ENCODE data around the gene PLCB4.
A peak's percentile ranks its signal among the peaks of the same experiment; 100 is the strongest.

Gene PLCB4

GRCh38 chr20:9061434-9061833, 7.5 kb upstream of the PLCB4 start:
- DNase-seq: no peak

- no peak for DNase-seq
Measured at GRCh38 chr20:9062066-9062465, 6.8 kb upstream of the PLCB4 start.

- peak; percentile 76 for DNase-seq
Measured at GRCh38 chr20:9066191-9066590, 2.7 kb upstream of the PLCB4 start.

DNA sequence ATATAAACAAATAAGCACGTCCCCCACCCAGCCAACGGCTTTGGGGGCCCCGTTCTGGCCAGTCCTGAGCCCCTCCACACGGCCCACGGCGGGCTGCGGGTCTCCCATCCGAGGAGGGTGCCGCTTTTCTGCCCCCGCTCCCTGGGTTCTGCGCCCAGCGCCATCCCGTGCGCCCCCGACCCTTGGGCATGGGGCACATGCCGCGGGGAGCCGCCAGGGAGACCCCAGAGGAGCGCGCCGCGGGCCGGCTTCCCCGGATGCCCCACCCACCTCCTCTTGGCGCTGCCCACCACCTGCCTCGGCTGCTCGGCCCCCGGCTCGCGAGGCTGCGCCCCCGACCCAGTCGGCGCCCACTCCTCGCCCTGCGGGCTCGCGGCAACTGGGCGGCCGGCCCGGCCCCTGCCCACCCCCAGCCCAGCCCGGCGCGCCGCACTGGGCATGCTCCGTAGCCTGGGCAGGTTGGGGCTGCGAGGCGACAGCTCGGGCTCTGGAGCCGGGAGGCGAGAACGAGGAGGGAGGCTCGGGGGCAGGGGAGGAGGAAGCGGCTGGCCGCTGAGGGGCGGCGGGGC, 570 bp upstream of the PLCB4 start:
- DNase-seq: peak; percentile 65

GRCh38 chr20:9070304-9070703, 1.4 kb downstream of the PLCB4 start:
- DNase-seq: no peak

GRCh38 chr20:9071976-9072726, 3.3 kb downstream of the PLCB4 start:
- DNase-seq: no peak

- no peak for DNase-seq
Measured at GRCh38 chr20:9072861-9073500, 4.1 kb downstream of the PLCB4 start.

DNA sequence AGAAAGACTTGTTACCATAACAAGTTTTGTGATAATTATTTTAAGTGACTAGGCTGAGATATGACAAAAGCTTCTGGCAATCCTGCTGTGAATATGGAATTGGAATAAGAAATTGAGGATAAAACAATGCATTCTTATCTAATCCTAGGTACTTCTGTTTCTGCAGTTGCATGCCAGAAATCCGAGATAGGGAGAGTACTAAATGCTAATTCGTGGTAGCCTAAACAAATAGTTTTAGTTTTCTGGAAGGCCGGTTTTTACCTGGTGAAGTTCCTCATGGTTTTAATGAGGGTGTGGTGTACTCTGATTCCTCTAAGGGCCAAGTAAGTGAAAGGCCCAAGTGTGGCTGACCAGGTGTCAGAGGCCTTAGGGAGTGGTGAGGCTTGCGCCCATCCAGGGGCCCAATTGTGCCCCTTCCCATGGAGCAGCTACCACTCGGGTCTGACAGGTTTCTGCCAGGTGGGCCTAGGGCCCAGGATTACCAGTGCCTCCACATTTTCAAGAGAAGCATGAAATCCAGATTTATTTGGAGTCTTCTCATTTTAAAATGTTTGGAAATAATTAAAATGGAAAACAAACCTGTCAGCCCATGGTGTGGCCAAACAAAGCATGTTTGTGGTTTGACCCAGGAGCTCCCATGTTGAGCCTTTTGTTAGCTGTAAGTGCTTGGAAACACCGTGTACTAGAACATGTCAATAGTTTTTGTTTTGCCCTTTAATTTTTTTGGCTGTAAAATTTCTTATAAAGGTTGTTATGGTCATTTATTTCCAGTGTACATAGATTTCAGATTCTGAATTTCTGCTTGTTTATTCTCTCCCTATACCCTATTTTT, 6.6 kb downstream of the PLCB4 start:
- DNase-seq: no peak

DNA sequence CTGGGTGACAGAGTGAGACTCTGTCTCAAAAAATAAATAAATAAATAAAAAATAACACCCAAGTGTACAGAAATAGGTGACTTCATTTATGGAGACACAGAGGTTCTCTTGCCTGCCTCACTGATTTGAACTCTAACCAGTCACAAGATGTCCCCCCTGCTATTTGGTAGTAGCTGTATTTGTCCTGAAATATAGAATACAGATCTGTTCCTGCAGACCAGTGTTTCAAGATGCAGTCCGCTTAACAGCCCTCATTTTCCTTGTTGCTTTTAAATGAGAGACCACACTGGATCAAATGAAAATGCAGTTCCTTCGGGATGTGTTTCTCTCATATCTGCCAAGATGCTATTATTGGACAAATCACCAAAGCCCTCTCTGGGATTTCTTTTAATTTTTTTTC, 7.6 kb downstream of the PLCB4 start:
- no peak for DNase-seq

DNA sequence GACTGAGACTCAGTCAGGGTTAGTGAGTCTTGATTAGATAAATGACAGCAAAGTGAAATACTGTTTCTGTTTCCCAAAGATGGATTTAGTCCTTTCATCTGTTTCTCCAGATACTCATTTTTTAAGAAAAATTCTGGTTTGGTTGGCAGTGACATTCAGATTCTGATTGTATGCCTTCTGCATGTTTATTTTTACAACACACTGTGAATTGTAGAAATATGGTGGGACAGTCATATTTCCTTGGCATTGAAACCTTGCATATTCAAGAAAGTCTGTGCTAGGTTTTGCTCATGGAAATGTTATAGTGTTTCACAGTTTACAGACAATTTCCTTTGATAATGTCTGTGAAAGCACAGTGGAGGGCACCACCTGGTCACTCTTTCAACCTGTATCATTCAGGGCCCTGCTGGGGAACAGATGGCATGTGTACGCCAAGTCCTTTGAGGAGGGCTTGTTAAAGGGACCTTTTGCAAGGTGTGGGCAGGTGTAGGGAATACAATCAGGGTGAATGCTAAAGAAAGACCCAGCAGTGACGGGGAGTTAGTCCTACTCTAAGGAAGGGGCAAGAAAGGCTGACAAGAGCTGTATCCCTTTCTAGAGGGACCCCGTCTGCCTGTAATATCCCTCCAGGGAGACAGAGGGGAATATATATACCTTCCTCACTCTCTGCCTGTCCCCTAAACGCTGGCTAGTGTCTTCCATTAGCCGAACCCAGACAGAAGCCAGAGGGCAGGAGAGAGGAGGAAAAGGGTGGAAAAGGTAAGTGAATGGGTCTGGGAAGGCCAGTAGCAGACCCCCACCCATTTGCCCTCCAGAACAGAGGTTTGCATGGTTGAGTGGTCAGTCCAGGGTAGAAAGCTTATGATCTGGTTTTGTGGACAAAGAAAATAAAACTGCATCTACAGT, 10.2 kb downstream of the PLCB4 start:
- no peak for DNase-seq

DNA sequence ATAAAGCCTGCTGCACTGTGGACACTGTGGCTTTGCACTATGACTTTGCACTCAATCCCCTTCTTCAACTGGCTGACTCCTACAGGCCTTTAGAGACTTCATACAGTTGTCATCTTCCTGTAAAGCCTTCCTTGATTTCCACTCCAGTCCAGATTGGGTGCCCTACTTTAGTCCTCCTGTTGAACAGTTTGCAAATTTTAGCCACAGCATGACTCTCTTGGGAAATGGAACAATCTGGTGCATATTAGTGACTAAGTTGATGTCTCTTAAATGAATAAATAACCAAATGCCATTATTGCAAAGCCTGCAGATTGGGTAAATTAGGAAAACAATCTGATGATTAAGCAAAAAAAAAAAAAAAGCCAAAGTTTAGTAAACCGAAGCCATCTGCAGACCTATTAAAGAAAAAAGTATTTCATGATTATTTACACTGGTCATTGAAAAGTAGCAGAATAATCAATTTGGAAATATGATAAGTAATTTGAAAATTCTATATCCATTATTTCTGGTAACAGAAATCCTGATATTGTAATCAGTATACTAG, 12.6 kb downstream of the PLCB4 start:
- DNase-seq: peak; percentile 26

GRCh38 chr20:9082741-9083140, 13.9 kb downstream of the PLCB4 start:
- DNase-seq: no peak

- no peak for DNase-seq
Measured at GRCh38 chr20:9087531-9088217, 18.8 kb downstream of the PLCB4 start.

- DNase-seq: no peak
Measured at GRCh38 chr20:9088556-9088955, 19.7 kb downstream of the PLCB4 start.

DNA sequence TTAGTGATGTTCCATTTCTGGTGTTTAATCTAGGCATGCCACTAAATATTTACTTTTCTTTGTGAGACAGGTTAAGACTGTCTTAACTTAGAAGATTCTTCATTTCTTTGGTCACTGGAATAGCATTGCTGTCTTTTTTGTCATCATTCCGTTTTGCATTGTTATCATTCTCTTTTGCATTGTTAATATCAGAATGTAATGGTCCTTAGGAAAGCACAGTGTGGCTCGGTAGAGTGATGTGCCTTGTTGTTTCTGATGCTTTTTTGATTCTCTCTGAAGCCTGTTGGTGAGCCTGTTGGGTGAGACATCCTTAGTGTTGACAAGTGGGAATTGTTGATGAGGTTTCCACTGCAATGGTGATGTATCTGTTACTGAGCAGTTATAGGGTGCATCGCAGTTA, 23.2 kb downstream of the PLCB4 start:
- peak; percentile 56 for DNase-seq

- DNase-seq: no peak
Measured at GRCh38 chr20:9092655-9093054, 23.8 kb downstream of the PLCB4 start.

DNA sequence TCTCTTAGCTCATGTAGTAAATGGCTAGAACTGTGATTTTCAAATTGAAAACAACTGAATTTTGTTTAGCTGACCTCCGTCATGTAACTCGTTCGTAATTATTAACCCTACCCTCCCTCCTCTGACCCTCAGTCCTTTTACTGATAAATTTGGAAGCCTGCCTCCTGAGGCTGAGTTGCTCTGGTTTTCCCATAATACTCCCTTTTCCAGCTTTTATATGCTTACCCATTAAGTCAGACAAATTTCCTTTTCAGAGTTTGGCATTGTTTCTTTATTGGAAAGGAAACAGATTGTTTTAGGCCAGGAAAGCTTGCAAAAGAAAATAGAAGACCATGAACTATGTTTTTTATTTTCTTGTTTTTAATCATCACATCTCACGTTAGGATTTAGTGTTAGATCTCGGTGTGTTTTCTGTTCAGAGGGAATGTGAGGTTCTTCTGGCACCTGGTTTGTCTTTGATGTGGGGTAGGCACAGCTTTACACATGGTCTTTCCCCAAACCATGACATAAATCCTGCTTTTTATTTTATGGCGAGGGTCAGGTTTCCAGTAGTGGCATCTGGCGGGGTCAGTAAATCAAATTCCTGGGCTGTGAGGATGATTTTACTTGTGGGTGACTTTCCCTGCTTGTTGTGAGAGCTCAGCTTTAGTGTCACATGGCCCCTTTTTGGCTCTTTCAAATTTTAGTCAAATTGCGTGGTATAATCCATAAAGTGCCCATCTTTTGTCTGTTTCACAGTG, 24.5 kb downstream of the PLCB4 start:
- DNase-seq: no peak

DNA sequence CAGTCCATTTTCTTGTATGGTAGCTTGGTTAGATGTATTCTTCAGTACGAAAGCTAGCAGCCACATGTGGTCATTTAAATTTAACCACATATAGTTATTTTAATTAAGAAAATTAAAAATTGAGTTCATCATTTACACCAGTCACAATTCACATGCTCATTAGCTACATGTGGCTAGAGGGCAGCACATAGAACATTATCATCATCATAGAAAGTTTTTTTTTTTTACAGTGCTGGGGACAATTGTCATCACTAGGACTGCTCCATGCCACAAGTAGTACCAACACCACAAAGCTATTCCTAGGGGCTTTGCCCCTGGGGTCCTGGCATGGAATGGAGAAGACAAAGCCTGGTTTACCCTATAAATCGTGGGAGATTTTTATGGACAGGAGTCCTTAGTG, 30.5 kb downstream of the PLCB4 start:
- no peak for DNase-seq

DNA sequence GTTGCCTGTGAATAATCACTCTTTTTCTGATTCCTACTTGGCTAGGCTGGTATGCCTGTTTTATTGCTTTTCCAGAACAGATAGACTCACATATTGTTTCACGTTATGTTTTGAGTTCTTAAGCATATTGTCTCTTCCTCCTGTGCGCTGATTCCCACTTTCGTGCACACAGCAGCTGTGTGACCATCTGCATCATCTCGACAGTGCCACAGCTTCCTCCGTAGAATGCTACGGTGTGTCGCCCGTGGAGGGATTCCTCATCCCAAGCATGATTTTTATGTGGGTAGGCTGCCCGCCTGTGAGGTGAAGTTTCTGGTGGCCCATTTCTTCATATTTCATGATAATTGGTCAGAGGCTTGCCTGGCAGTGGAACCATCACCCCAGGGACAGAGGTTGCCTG, 31.8 kb downstream of the PLCB4 start:
- DNase-seq: no peak

GRCh38 chr20:9102456-9102855, 33.6 kb downstream of the PLCB4 start:
- DNase-seq: no peak
